GM12864 (cell line): ENCODE results near the gene TMEM218.
A peak's percentile ranks its signal among the peaks of the same experiment; 100 is the strongest.

Experiments
- DNase-seq: peaks from one replicate; pipeline ENCODE4 v3.0.0-alpha.2; 2011; ENCODE audit warnings: low read depth
- H3K4me3 ChIP-seq: 2 replicates; pipeline ENCODE4 v1.5.1; 2011; ENCODE audit warnings: mild to moderate bottlenecking, low read depth, low read length, control low read depth
- CTCF ChIP-seq: IDR thresholded peaks from 2 replicates; pipeline ENCODE4 v1.5.1; 2011; ENCODE audit warnings: low read depth, mild to moderate bottlenecking, moderate library complexity, low read length, control low read depth, inconsistent platforms; ENCODE audit errors: missing control alignments

Gene TMEM218

DNA sequence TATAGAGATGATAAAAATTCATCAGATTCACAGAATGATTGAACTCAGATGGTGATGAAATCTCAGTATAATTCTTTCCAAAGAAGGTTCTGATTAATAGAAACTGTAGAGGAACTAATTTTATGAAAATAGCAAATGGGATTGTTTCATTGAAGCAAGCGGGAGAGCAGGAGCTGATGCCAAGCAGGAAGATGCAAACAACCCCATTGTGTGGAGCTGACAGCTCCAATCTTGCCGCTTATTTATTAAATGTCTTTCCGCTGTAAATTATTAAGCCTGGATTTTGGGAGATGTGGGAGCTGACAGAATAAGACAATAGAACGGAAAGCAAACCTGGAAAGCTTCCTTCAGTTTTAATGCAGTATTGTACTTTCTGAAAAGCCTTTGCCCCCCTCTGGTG is 6.0 kb upstream of the TMEM218 start:
- no peak for TF ChIP-seq CTCF
- no peak for DNase-seq

GRCh38 chr11:125114518-125114917 is 3.1 kb upstream of the TMEM218 start:
- no peak for DNase-seq
- no peak for TF ChIP-seq CTCF
- H3K4me3 ChIP-seq, result no peak overlapping the region

More for the DNA sequence above, 6.0 kb upstream of the TMEM218 start:
- H3K4me3 ChIP-seq, result no peak overlapping the region

- H3K4me3 ChIP-seq, result peak overlapping the region; percentile 44
- no peak for TF ChIP-seq CTCF
- no peak for DNase-seq
These were observed 780 bp upstream of the TMEM218 start for GRCh38 chr11:125112208-125112604.

- no peak for TF ChIP-seq CTCF
- peak overlapping the region; percentile 84 for H3K4me3 ChIP-seq
- no peak for DNase-seq
These were observed 454 bp downstream of the TMEM218 start for GRCh38 chr11:125111001-125111342.

DNA sequence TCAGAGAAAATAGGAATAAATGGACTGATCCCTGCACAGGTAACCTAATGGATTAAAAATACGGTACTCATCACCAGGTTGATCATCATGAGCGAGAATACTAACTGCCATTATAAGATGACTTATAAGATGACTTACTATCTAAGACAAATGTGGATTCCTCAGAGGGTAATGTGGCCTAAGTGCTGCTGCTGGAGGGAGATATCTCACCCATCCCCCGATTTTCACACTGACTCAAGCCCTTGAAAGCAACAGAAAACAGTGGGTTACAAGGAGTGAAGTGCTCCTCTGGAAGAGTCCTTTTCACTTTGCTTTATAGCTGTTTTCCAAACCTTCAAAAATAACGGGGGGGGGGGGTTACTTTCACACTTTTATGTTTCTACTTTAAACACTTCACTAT is 920 bp downstream of the TMEM218 start:
- peak overlapping the region; percentile 84 for H3K4me3 ChIP-seq
- TF ChIP-seq CTCF, result no peak
- no peak for DNase-seq

- no peak for DNase-seq
- TF ChIP-seq CTCF, result no peak
- no peak overlapping the region for H3K4me3 ChIP-seq
These were observed 3.0 kb downstream of the TMEM218 start for GRCh38 chr11:125108469-125108868.

DNA sequence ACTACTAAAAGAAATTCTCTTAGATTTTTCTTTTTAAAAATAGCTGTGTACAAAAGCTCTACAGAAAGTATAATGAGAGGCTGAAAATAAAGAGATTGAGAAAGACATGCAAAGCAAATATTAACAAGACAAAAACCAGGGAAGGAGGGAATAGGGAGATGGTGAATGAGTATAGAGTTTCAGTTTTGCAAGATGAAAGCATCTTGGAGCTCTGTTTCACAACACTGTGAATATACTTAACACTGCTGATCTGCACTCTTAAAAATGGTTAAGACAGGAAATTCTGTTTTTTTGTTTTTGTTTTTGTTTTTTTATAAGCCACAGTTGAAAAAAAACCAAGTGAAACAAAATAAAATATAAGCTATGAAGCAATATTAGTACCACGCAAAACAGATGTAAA is 5.5 kb downstream of the TMEM218 start:
- no peak overlapping the region for H3K4me3 ChIP-seq
- no peak for DNase-seq
- TF ChIP-seq CTCF, result no peak
